DND-41 (cell line): ENCODE measurements around the gene SPRTN.

ENCODE experiments used
- CTCF ChIP-seq: IDR thresholded peaks from 2 replicates; pipeline ENCODE4 v1.5.1; 2012; ENCODE audit warnings: borderline replicate concordance, low read length, moderate library complexity, mild to moderate bottlenecking; ENCODE audit not compliant: poor library complexity, severe bottlenecking; ENCODE audit errors: extremely low read depth
- EZH2 ChIP-seq: IDR thresholded peaks from 3 replicates; pipeline ENCODE4 v1.6.1; 2012; ENCODE audit warnings: borderline replicate concordance, low read depth, mild to moderate bottlenecking, moderate library complexity, low read length, inconsistent platforms; ENCODE audit not compliant: severe bottlenecking

GRCh38 chr1:231381729-231382128 lies 43.6 kb downstream of the SPRTN start:
- TF ChIP-seq CTCF = no peak
- no peak for TF ChIP-seq EZH2
